Left ventricle myocardium inferior (tissue), 1 donor: ENCODE data around the gene HEPACAM. TPM values are rescaled to one million over a fixed set of nuclear protein-coding genes. Genes with fewer than 3 reads are reported as not detected.
"Not testable (repeated sequence)": the region's sequence is repeated elsewhere in the genome, so short reads cannot be mapped to it uniquely, and the experiment has no call there.

Source experiments
- DNase-seq: peaks from one replicate; pipeline ENCODE4 v3.0.0-alpha.2; 2020
- H3K27ac ChIP-seq: fragments of 200-600 bp; replicated peaks from 2 replicates; pipeline ENCODE4 v1.8.0; 2021
- H3K27me3 ChIP-seq: fragments of 200-600 bp; 2 replicates; pipeline ENCODE4 v1.8.0; 2021; ENCODE audit warnings: low read depth
- H3K36me3 ChIP-seq: fragments of 200-600 bp; 2 replicates; pipeline ENCODE4 v1.8.0; 2021
- H3K4me1 ChIP-seq: fragments of 200-600 bp; 2 replicates; pipeline ENCODE4 v1.8.0; 2021
- H3K4me3 ChIP-seq: fragments of 200-600 bp; 2 replicates; pipeline ENCODE4 v1.8.0; 2021; ENCODE audit warnings: mild to moderate bottlenecking, moderate library complexity
- H3K9me3 ChIP-seq: fragments of 200-600 bp; replicated peaks from 2 replicates; pipeline ENCODE4 v1.8.0; 2021
- CTCF ChIP-seq: fragments of 200-600 bp; IDR thresholded peaks from 2 replicates; pipeline ENCODE4 v1.8.0; 2021; ENCODE audit warnings: antibody characterized with exemption, mild to moderate bottlenecking, borderline replicate concordance
- intact Hi-C: fragments of 100-400 bp; cut with micrococcal nuclease; formaldehyde crosslinking; loops from one replicate; pipeline ENCODE4 v1.11.0; 2022
- total RNA-seq: library from RNA; stranded (reverse); fragmentation: NEBNext Ultra II Directional; extraction: Animal tissue kit (Norgen Biotek cat#: 25700); gene quantifications from one replicate; pipeline ENCODE4 v1.2.1, GENCODE V29; 2021
- donor health status: DM: no; HTN: yes; CAD: no; lungs with severe emphysema.

HEPACAM gene
- total RNA-seq, 1 donor from 2014 or later = not detected

GRCh38 chr11:124977006-124977405 is 41.2 kb upstream of the HEPACAM start:
- peaks cover 24% of the 10 kb centered on the region for H3K9me3 ChIP-seq

DNA sequence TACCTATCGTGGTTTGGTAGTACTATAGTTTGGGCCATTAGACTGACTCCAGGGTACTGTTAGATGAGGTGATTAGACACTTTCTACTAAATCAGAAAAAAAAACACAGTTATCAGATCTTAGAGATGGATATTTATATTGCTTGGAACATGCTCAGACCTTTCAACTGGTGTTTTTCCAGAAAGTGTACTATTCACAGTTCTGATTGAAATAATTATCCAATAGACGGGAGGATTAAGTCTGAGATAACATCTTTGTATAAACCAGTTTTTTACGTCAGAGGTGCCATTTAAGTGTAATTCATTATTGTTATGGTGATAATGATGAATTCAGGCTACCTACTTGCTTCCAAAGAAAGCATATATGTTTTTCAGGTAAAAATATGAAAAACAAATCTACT is 40.7 kb upstream of the HEPACAM start:
- H3K36me3 ChIP-seq = no peaks in the 10 kb centered on the region
- no peak overlapping the region for H3K4me3 ChIP-seq
- no peaks in the 10 kb centered on the region for H3K27me3 ChIP-seq
- no peak for TF ChIP-seq CTCF
- intact Hi-C loops = no loop called here
- H3K9me3 ChIP-seq = peaks cover 19% of the 10 kb centered on the region
- no peak for DNase-seq
- H3K27ac ChIP-seq = no peak overlapping the region
- H3K4me1 ChIP-seq = no peaks in the 10 kb centered on the region

More at GRCh38 chr11:124977006-124977405, 41.2 kb upstream of the HEPACAM start:
- no peaks in the 10 kb centered on the region for H3K27me3 ChIP-seq
- TF ChIP-seq CTCF = no peak
- intact Hi-C loops = no loop called here
- DNase-seq = no peak
- no peaks in the 10 kb centered on the region for H3K36me3 ChIP-seq
- no peak overlapping the region for H3K4me3 ChIP-seq
- no peaks in the 10 kb centered on the region for H3K4me1 ChIP-seq
- H3K27ac ChIP-seq = no peak overlapping the region

DNA sequence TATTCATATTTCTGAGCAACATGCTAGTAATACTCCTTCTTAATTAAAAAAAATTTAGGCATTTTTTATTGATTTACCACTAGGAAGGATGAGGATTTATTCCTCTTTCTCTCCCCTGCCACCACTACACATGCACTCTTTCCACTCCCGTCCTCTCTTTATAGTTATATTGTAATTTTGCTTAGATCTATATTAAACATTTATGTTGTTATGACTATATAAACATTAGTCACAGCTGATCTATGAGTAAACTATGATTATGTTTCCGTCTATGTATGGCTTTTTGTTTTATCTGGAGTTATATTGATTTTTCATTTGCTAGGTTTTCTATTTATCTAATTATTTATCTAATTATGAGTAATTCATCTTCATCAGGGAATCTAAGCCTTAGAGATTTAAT is 36.0 kb upstream of the HEPACAM start:
- H3K4me1 ChIP-seq = no peaks in the 10 kb centered on the region
- H3K9me3 ChIP-seq = no peaks in the 10 kb centered on the region
- TF ChIP-seq CTCF = no peak
- H3K4me3 ChIP-seq = no peak overlapping the region
- no peaks in the 10 kb centered on the region for H3K36me3 ChIP-seq
- H3K27me3 ChIP-seq = no peaks in the 10 kb centered on the region
- no peak overlapping the region for H3K27ac ChIP-seq
- intact Hi-C loops = no loop called here
- DNase-seq = no peak

DNA sequence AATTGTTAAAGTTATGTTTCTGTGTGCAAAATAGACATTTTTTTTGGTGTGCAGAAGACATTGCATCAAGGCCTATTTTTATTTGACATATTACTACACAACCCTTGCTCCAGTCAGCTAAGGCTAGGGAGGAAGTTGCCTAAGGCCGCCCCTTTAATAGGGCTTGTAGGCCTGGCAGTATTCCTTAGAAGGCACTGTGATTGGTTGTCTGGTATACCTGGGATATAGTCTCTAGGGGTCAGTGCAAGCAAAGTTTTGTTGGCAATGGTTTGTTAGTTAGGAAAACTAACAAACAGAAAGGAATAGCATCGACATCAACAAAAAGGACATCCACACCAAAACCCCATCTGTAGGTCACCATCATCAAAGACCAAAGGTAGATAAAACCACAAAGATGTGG is 35.1 kb upstream of the HEPACAM start:
- DNase-seq = no peak
- intact Hi-C loops = no loop called here
- H3K27ac ChIP-seq = no peak overlapping the region
- no peak for TF ChIP-seq CTCF
- H3K36me3 ChIP-seq = no peaks in the 10 kb centered on the region
- no peaks in the 10 kb centered on the region for H3K27me3 ChIP-seq
- no peak overlapping the region for H3K4me3 ChIP-seq
- no peaks in the 10 kb centered on the region for H3K4me1 ChIP-seq
- H3K9me3 ChIP-seq = no peaks in the 10 kb centered on the region

- DNase-seq, H3K36me3 ChIP-seq: not testable (repeated sequence)
- intact Hi-C loops = loop anchor here (10.0 kb wide), 1 partner anchor 467 kb away; no protein-coding TSS in a partner anchor
Measured at GRCh38 chr11:124968197-124968596, 32.4 kb upstream of the HEPACAM start.

GRCh38 chr11:124961972-124962609 is 26.2 kb upstream of the HEPACAM start:
- H3K4me3 ChIP-seq = no peak overlapping the region
- no peaks in the 10 kb centered on the region for H3K36me3 ChIP-seq
- DNase-seq = no peak
- no peaks in the 10 kb centered on the region for H3K9me3 ChIP-seq
- intact Hi-C loops = loop anchor here (5.0 to 10.0 kb wide), 2 partner anchors 175 to 473 kb away; no protein-coding TSS in a partner anchor
- no peaks in the 10 kb centered on the region for H3K27me3 ChIP-seq
- H3K4me1 ChIP-seq = no peaks in the 10 kb centered on the region
- no peak overlapping the region for H3K27ac ChIP-seq
- peak; percentile 78 for TF ChIP-seq CTCF

More at GRCh38 chr11:124968197-124968596, 32.4 kb upstream of the HEPACAM start:
- H3K27ac ChIP-seq, H3K4me1 ChIP-seq, H3K9me3 ChIP-seq, H3K4me3 ChIP-seq, H3K27me3 ChIP-seq: not testable (repeated sequence)
